Measurements from ENCODE around the gene NOP9. TPM values are rescaled to one million over a fixed set of nuclear protein-coding genes. Genes with fewer than 3 reads are reported as not detected.

NOP9 gene
- total RNA-seq, 1 experiment from 2014 or later, result 39.4 TPM

- no peak for ATAC-seq
- intact Hi-C loops (cut with micrococcal nuclease), result no loop called here
Observed at GRCh38 chr14:24313913-24314312, 14.3 kb downstream of the NOP9 start.

More at GRCh38 chr14:24313913-24314312, 14.3 kb downstream of the NOP9 start:
- Histone ChIP-seq H3K4me3 (replicated peaks in 1 of 2; ENCODE audit: low read depth in 1 of 2, low read length in 2 of 2) (no peak overlapping the region), H3K27me3 (ENCODE audit: insufficient read depth, low read length) (no peaks in the 10 kb centered on the region), H3K27ac (ENCODE audit: low read depth, low read length) (no peak overlapping the region), H3K36me3 (ENCODE audit: control insufficient read depth in 1 of 2, insufficient read depth in 2 of 2, low read length in 2 of 2) (peaks cover 0 to 1% of the 10 kb centered on the region in 2 experiments; a peak in 2 of 4 replicates), H3K9me3 (ENCODE audit: control insufficient read depth in 1 of 2, insufficient read depth in 1 of 2, low read depth in 1 of 2, low read length in 2 of 2) (no peaks in the 10 kb centered on the region), H2AFZ (ENCODE audit: low read depth, low read length, poor library complexity, severe bottlenecking) (no peak overlapping the region), H4K20me1 (ENCODE audit: insufficient read depth) (no peaks in the 10 kb centered on the region), H3K4me1 (ENCODE audit: control insufficient read depth in 1 of 2, insufficient read depth in 2 of 2, low read length in 2 of 2) (peaks cover 11 to 24% of the 10 kb centered on the region in 2 experiments), H3K4me2 (ENCODE audit: low read length) (no peak overlapping the region), H3K9ac (ENCODE audit: low read length) (no peak overlapping the region), H3K9me2 (ENCODE audit: insufficient read depth) (no peaks in the 10 kb centered on the region), H3K79me2 (ENCODE audit: insufficient read depth, low read length) (no peaks in the 10 kb centered on the region)
- ChIA-PET CTCF (interaction anchor here (0.8 kb wide), 1 partner anchor 19 kb away, joined by 3 read pairs; no protein-coding TSS in a partner anchor), POLR2A (no interaction called here), RAD21 (ENCODE audit: low non-redundant PET in 1 of 2, low total read pairs in 2 of 2, uncharacterized antibody in 2 of 2, unreplicated experiment in 2 of 2) (interaction anchor here in 1 of 2 experiments (1.1 kb wide), 1 partner anchor 20 kb away, joined by 3 read pairs; no protein-coding TSS in a partner anchor)
- no TSS peak for BruUV-seq (replicated peaks)
- DNase-seq (ENCODE audit: low read depth, low spot score), result no peak
- TF ChIP-seq SRF (IDR thresholded peaks at IDR 0.05; ENCODE audit: low read depth) (no peak), CEBPB (IDR thresholded peaks at IDR 0.05; ENCODE audit: low read depth) (no peak), ELF1 (IDR thresholded peaks at IDR 0.05; ENCODE audit: borderline replicate concordance, low read depth) (no peak), FOSL1 (IDR thresholded peaks at IDR 0.05; ENCODE audit: low read depth) (no peak), MAX (IDR thresholded peaks at IDR 0.05) (no peak), REST (IDR thresholded peaks at IDR 0.05; ENCODE audit: low read depth) (no peak), SIN3A (IDR thresholded peaks at IDR 0.05; ENCODE audit: low read depth) (no peak), ATF3 (IDR thresholded peaks at IDR 0.05) (no peak), EZH2 (IDR thresholded peaks at IDR 0.05) (no peak), ZFX (IDR thresholded peaks at IDR 0.05) (no peak), EZH2phosphoT487 (IDR thresholded peaks at IDR 0.05; ENCODE audit: borderline replicate concordance) (no peak), EGR1 (IDR thresholded peaks at IDR 0.05; ENCODE audit: low read depth) (no peak), POLR2A (IDR thresholded peaks at IDR 0.05; ENCODE audit: borderline replicate concordance, extremely low read depth, insufficient read depth, insufficient read length) (no peak), ZBTB33 (IDR thresholded peaks at IDR 0.05; ENCODE audit: extremely low read depth, insufficient replicate concordance, low read length) (no peak)
